ENCODE data around the gene PRRT1. TPM values are rescaled to one million over a fixed set of nuclear protein-coding genes. Genes with fewer than 3 reads are reported as not detected.

The PRRT1 gene
- total RNA-seq, 1 donor from 2014 or later = 1.4 TPM

GRCh38 chr6:32111424-32112066, 40.2 kb downstream of the PRRT1 start:
- peaks cover 14 to 52% of the 10 kb centered on the region in 2 donors for H3K4me1 ChIP-seq
- no peak for DNase-seq (ENCODE audit: low spot score in 2 of 2)
- H3K4me3 ChIP-seq = no peak overlapping the region
- no peaks in the 10 kb centered on the region for H3K9me3 ChIP-seq
- no peak for TF ChIP-seq CTCF (IDR thresholded peaks at IDR 0.05)
- H3K27ac ChIP-seq = peak overlapping the region; percentile 68 to 81
- intact Hi-C loops (cut with DNase I) = loop anchor here (1.0 kb wide), 1 partner anchor 23 kb away; no protein-coding TSS in a partner anchor
- no peaks in the 10 kb centered on the region for H3K27me3 ChIP-seq
- peaks cover 5 to 13% of the 10 kb centered on the region in 2 donors for H3K36me3 ChIP-seq

- Histone ChIP-seq H3K9me3 (no peaks in the 10 kb centered on the region), H3K4me3 (no peak overlapping the region), H3K4me1 (peaks cover 14 to 59% of the 10 kb centered on the region in 2 donors), H3K36me3 (peaks cover 0 to 3% of the 10 kb centered on the region in 2 donors), H3K27ac (peak overlapping the region; percentile 68 to 81), H3K27me3 (no peaks in the 10 kb centered on the region)
- intact Hi-C loops (cut with DNase I) = loop anchor here (1.0 kb wide), 1 partner anchor 22 kb away; no protein-coding TSS in a partner anchor
- no peak for TF ChIP-seq CTCF (IDR thresholded peaks at IDR 0.05)
- DNase-seq (ENCODE audit: low spot score in 2 of 2) = no peak
Observed at GRCh38 chr6:32110632-32111031, 41.1 kb downstream of the PRRT1 start.

GRCh38 chr6:32109765-32110160, 42.0 kb downstream of the PRRT1 start:
- intact Hi-C loops (cut with DNase I) = no loop called here
- H3K36me3 ChIP-seq = no peaks in the 10 kb centered on the region
- no peak overlapping the region for H3K4me3 ChIP-seq
- no peaks in the 10 kb centered on the region for H3K27me3 ChIP-seq
- DNase-seq (ENCODE audit: low spot score in 2 of 2) = no peak
- no peaks in the 10 kb centered on the region for H3K9me3 ChIP-seq
- no peak for TF ChIP-seq CTCF (IDR thresholded peaks at IDR 0.05)
- peak overlapping the region; percentile 68 to 81 for H3K27ac ChIP-seq
- H3K4me1 ChIP-seq = peaks cover 14 to 61% of the 10 kb centered on the region in 2 donors

GRCh38 chr6:32109114-32109764, 42.5 kb downstream of the PRRT1 start, which contains the start of gene TNXB:
Gene TNXB, minus strand, starts transcription at chr6:32109338. Its CDS starts 11,140 bp downstream, at chr6:32098198.
- H3K4me3 ChIP-seq = peak within 1 kb of the TSS; percentile 42 to 58
- intact Hi-C loops (cut with DNase I) = no loop called here
- TF ChIP-seq CTCF (IDR thresholded peaks at IDR 0.05) = no peak
- no peak for DNase-seq (ENCODE audit: low spot score in 2 of 2)
- H3K4me1 ChIP-seq = peaks cover 14 to 59% of the 10 kb centered on the region in 2 donors
- H3K9me3 ChIP-seq = no peaks in the 10 kb centered on the region
- H3K27ac ChIP-seq = peak within 1 kb of the TSS; percentile 68 to 81
- H3K36me3 ChIP-seq = no peaks in the 10 kb centered on the region
- no peaks in the 10 kb centered on the region for H3K27me3 ChIP-seq

- peak overlapping the region; percentile 42 to 58 for H3K4me3 ChIP-seq
- intact Hi-C loops (cut with DNase I) = loop anchor here (1.0 kb wide), 1 partner anchor 15 kb away; no protein-coding TSS in a partner anchor
- DNase-seq (ENCODE audit: low spot score in 2 of 2) = no peak
- no peak for TF ChIP-seq CTCF (IDR thresholded peaks at IDR 0.05)
- H3K36me3 ChIP-seq = no peaks in the 10 kb centered on the region
- peaks cover 14 to 57% of the 10 kb centered on the region in 2 donors for H3K4me1 ChIP-seq
- H3K27me3 ChIP-seq = no peaks in the 10 kb centered on the region
- H3K27ac ChIP-seq = peak overlapping the region; percentile 68 to 81
- no peaks in the 10 kb centered on the region for H3K9me3 ChIP-seq
Observed at GRCh38 chr6:32108727-32109113, 43.0 kb downstream of the PRRT1 start.
